Embryonic facial prominence (tissue), 1 donor: ENCODE data around the gene FOSB.

Experiments
- DNase-seq: peaks from one replicate; pipeline ENCODE4 v3.0.0-alpha.2; 2016; ENCODE audit errors: extremely low spot score

Gene FOSB

GRCh38 chr19:45524575-45525129 is 56.9 kb downstream of the FOSB start:
- DNase-seq, result no peak
